Measurements from ENCODE around the gene MSLN. TPM values are rescaled to one million over a fixed set of nuclear protein-coding genes. Genes with fewer than 3 reads are reported as not detected.

The MSLN gene
- total RNA-seq, 4 donors from 2014 or later: 0.31 to 7.3 (median 0.49) TPM; not detected in 1

DNA sequence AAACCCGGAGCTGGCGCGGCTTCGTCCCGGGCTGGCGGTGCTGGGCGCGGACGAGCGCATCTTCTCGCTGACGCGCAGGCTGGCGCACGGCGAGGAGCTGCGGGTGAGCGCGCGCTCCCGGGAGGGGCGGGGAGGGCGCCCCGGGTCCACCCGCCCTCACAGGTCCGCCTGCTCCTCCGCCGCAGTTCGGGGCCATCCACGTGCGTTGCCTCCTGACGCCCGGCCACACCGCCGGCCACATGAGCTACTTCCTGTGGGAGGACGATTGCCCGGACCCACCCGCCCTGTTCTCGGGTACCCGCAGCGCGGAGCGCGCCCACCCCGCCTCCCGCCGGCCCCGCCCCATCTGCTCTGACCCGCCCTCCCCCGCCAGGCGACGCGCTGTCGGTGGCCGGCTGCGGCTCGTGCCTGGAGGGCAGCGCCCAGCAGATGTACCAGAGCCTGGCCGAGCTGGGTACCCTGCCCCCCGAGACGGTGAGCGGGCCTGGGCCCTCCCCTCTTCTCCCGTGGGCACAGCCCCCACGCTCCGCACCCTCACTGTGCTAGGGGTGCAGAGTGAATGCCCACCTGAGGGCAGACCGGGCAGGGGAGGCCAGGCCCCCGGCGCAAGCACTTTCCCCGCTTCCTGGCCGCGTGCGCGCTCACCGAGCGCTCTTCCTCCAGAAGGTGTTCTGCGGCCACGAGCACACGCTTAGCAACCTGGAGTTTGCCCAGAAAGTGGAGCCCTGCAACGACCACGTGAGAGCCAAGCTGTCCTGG is 32.2 kb upstream of the MSLN start:
- no CpG with 5 or more reads among the region's 80 CpGs for WGBS
- Histone ChIP-seq H3K36me3 (peaks cover 24% of the 10 kb centered on the region), H3K27me3 (peaks cover 34% of the 10 kb centered on the region), H3K4me3 (peak overlapping the region; percentile 52), H3K9me3 (no peaks in the 10 kb centered on the region), H3K27ac (no peak overlapping the region), H3K4me1 (peaks cover 32% of the 10 kb centered on the region)
- DNase-seq (ENCODE audit: low spot score in 2 of 2): no peak
- TF ChIP-seq POLR2A (IDR thresholded peaks at IDR 0.05): no peak
- TF ChIP-seq, protein P1, sequence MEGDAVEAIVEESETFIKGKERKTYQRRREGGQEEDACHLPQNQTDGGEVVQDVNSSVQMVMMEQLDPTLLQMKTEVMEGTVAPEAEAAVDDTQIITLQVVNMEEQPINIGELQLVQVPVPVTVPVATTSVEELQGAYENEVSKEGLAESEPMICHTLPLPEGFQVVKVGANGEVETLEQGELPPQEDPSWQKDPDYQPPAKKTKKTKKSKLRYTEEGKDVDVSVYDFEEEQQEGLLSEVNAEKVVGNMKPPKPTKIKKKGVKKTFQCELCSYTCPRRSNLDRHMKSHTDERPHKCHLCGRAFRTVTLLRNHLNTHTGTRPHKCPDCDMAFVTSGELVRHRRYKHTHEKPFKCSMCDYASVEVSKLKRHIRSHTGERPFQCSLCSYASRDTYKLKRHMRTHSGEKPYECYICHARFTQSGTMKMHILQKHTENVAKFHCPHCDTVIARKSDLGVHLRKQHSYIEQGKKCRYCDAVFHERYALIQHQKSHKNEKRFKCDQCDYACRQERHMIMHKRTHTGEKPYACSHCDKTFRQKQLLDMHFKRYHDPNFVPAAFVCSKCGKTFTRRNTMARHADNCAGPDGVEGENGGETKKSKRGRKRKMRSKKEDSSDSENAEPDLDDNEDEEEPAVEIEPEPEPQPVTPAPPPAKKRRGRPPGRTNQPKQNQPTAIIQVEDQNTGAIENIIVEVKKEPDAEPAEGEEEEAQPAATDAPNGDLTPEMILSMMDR (IDR thresholded peaks at IDR 0.05): no peak
- no peak for TF ChIP-seq EP300 (IDR thresholded peaks at IDR 0.05)
- no peak for TF ChIP-seq POLR2AphosphoS5 (IDR thresholded peaks at IDR 0.05)

DNA sequence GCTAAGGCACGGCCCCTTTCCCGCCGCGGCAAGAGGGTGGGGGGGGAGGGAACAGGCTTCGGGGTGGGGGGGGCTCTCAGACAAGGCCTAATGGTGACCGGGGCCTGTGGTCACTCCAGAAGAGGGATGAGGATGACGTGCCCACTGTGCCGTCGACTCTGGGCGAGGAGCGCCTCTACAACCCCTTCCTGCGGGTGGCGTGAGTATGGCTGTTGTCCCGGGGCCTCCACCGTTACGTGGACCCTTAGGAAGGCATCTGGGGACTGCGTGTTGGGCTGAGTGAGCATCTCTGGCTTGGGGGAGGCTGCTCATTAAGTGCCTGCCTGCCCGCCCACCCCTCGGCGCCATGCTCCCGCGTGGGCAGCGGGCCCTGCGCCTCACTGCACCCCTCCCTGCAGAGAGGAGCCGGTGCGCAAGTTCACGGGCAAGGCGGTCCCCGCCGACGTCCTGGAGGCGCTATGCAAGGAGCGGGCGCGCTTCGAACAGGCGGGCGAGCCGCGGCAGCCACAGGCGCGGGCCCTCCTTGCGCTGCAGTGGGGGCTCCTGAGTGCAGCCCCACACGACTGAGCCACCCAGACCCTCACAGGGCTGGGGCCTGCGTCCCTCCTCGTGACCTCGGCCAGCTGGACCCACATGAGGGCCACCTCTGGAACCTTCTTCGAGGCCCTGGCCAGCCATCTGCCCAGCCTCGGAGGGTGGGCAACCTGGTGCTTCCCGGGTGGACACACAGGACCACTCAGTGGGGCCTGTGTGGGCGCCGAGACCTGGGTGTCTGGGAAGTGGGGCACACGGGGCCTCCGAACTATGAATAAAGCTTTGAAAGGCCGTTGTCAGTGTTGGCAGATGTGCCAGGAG is 31.4 kb upstream of the MSLN start:
- DNase-seq (ENCODE audit: low spot score in 2 of 2): no peak
- peaks cover 32% of the 10 kb centered on the region for H3K4me1 ChIP-seq
- H3K9me3 ChIP-seq: no peaks in the 10 kb centered on the region
- WGBS: 86% methylated on average over 9 of the region's 55 CpGs
- peak overlapping the region; percentile 52 for H3K4me3 ChIP-seq
- no peak for TF ChIP-seq POLR2A (IDR thresholded peaks at IDR 0.05)
- no peak for TF ChIP-seq EP300 (IDR thresholded peaks at IDR 0.05)
- peaks cover 34% of the 10 kb centered on the region for H3K27me3 ChIP-seq
- peaks cover 33% of the 10 kb centered on the region for H3K36me3 ChIP-seq
- no peak overlapping the region for H3K27ac ChIP-seq

DNA sequence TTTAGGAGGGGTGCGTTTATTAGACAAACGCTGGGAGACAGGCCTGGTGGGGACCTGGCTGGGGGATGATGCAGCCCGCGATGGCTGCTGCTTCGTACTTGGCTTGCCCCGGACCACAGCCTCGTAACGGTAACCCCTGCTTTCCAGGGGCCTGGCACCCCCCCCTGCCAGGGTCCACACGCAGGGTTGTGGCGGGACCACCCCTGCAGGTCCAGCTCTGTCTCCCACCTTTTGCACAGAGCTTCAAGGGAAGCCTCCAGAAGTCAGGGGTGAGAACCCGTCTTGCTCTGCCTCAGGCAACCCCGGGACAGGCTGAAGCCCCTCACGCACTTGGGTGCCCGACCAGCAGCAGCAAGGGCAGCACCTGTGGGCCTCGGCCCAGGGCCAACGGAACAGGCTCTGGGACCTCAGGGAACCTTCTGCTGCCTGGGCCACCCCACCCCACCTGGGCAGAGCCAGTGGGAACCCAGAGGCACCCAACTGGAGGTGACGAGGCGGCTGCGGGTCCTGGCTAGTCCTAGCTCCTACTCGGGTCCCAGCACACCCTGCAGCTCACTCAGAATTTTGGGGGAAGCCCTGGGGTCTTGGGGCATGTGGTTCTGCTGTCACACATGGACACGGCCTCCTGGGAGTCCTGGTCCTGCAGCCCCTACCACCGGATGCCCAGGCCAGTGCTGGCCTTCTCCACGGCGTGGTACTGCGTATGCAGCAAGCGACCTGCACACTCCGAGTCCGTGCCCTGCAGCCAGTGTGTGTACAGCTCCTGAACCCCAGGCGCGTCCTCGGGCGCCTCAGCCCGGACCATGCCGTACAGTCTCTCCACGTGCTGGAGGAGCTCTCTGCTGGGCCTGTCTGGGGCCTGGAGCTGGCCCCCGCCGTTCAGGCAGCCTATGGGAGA is 30.5 kb upstream of the MSLN start:
- TF ChIP-seq EP300 (IDR thresholded peaks at IDR 0.05) (no peak), POLR2A (IDR thresholded peaks at IDR 0.05) (no peak), POLR2AphosphoS5 (IDR thresholded peaks at IDR 0.05) (no peak)
- TF ChIP-seq, protein P1 (IDR thresholded peaks at IDR 0.05): no peak
- H3K9me3 ChIP-seq: no peaks in the 10 kb centered on the region
- H3K27me3 ChIP-seq: peaks cover 34% of the 10 kb centered on the region
- H3K36me3 ChIP-seq: peaks cover 42% of the 10 kb centered on the region
- WGBS: 65% methylated on average over 5 of the region's 37 CpGs
- H3K27ac ChIP-seq: no peak overlapping the region
- no peak overlapping the region for H3K4me3 ChIP-seq
- no peak for DNase-seq (ENCODE audit: low spot score in 2 of 2)
- H3K4me1 ChIP-seq: peaks cover 32% of the 10 kb centered on the region

DNA sequence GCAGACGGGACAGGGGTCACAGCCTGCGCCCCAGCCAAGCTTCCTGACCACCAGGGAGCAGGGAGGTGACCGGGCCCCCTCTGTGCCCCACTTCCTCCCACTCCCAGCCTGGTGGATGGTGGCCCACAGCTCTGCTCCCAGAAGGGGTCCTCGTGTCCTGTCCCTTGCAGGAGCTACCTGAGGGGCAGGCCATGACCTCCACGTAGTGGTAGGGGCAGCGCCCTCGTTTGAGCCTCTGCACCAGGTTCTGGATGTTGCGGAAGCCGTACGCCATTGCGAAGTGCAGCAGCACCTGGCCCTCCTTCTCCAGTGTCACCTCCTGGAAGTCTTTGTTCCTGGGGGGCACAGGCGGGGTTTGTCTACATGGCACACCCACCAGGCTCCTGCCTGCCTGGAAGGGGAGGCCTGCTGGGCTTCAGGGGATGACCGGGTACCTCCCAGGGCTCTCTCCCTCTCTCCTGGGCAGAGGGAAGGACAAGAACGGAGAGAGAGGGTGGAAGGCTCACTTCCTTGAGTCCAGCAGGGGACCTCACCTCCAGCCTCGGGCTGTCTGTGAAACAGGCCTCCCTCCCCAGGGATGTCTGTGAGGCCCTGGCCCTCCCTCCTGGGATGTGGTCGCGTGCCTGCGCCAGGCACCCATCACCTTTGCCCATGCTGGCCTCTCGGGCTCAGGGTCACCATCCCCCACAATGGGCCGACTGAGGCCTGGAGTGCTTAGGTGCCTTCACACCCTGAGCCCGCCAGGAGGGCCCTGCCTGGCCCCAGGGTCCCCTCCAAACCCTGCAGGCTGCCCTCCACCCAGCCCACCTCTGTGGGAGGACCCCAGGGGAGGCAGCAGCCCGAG is 29.6 kb upstream of the MSLN start:
- H3K36me3 ChIP-seq: peaks cover 50% of the 10 kb centered on the region
- WGBS: 73% methylated on average over 5 of the region's 22 CpGs
- no peak for DNase-seq (ENCODE audit: low spot score in 2 of 2)

More for the DNA sequence above, 29.6 kb upstream of the MSLN start:
- no peaks in the 10 kb centered on the region for H3K9me3 ChIP-seq
- TF ChIP-seq, protein P1 (IDR thresholded peaks at IDR 0.05): no peak
- TF ChIP-seq EP300 (IDR thresholded peaks at IDR 0.05) (no peak), POLR2A (IDR thresholded peaks at IDR 0.05) (no peak), POLR2AphosphoS5 (IDR thresholded peaks at IDR 0.05) (no peak)
- no peak overlapping the region for H3K27ac ChIP-seq
- peaks cover 30% of the 10 kb centered on the region for H3K4me1 ChIP-seq
- H3K4me3 ChIP-seq: no peak overlapping the region
- peaks cover 27% of the 10 kb centered on the region for H3K27me3 ChIP-seq
